ENCODE data around the gene BRINP3. TPM values are rescaled to one million over a fixed set of nuclear protein-coding genes. Genes with fewer than 3 reads are reported as not detected.

Gene BRINP3
- total RNA-seq: 0.65 and 3.0 TPM in 2 replicates

GRCh38 chr1:190477762-190478148 lies at the start of gene BRINP3:
BRINP3 (minus strand) TSS chr1:190477864.

All from smooth muscle cell of the umbilical artery (primary cell).